GM23248 (cell line): ENCODE results near the gene AGAP1. TPM values are rescaled to one million over a fixed set of nuclear protein-coding genes. Genes with fewer than 3 reads are reported as not detected.

Source experiments
- DNase-seq: peaks from one replicate; pipeline ENCODE4 v3.0.0-alpha.2; 2015
- H2AFZ ChIP-seq: fragments of 200-600 bp; sonication (generic); 2 replicates; pipeline ENCODE4 v1.6.1; 2016; ENCODE audit warnings: antibody characterized with exemption
- H3F3A ChIP-seq: fragments of 200-600 bp; sonication (generic); 2 replicates; pipeline ENCODE4 v1.6.1; 2016; ENCODE audit warnings: mild to moderate bottlenecking, antibody characterized with exemption, mixed run types; ENCODE audit not compliant: insufficient read depth
- H3K27ac ChIP-seq: fragments of 200-600 bp; sonication (generic); 2 replicates; pipeline ENCODE4 v1.5.1; 2016; ENCODE audit warnings: mild to moderate bottlenecking
- H3K27me3 ChIP-seq: fragments of 200-600 bp; sonication (generic); replicated peaks from 2 replicates; pipeline ENCODE4 v1.6.1; 2016; ENCODE audit warnings: mild to moderate bottlenecking; ENCODE audit not compliant: insufficient read depth
- H3K36me3 ChIP-seq: fragments of 200-600 bp; sonication (generic); 2 replicates; pipeline ENCODE4 v1.6.1; 2016; ENCODE audit warnings: low read depth, mild to moderate bottlenecking
- H3K4me1 ChIP-seq: fragments of 200-600 bp; sonication (generic); 2 replicates; pipeline ENCODE4 v1.6.1; 2016; ENCODE audit warnings: mild to moderate bottlenecking; ENCODE audit not compliant: insufficient read depth
- H3K4me2 ChIP-seq: fragments of 200-600 bp; sonication (generic); one replicate; pipeline ENCODE4 v1.6.1; 2016; ENCODE audit warnings: mild to moderate bottlenecking; ENCODE audit not compliant: unreplicated experiment
- H3K4me3 ChIP-seq: fragments of 200-600 bp; sonication (generic); 2 replicates; pipeline ENCODE4 v1.5.1; 2016; ENCODE audit warnings: mild to moderate bottlenecking
- H3K79me2 ChIP-seq: fragments of 200-600 bp; sonication (generic); 2 replicates; pipeline ENCODE4 v1.6.1; 2016; ENCODE audit warnings: mild to moderate bottlenecking; ENCODE audit not compliant: insufficient read depth
- H3K9ac ChIP-seq: fragments of 200-600 bp; sonication (generic); 2 replicates; pipeline ENCODE4 v1.6.1; 2016; ENCODE audit warnings: mild to moderate bottlenecking
- H3K9me2 ChIP-seq: fragments of 200-600 bp; sonication (generic); 2 replicates; pipeline ENCODE4 v1.6.1; 2016; ENCODE audit warnings: mixed run types, mild to moderate bottlenecking, moderate library complexity; ENCODE audit not compliant: insufficient read depth
- H3K9me3 ChIP-seq: fragments of 200-600 bp; sonication (generic); one replicate; pipeline ENCODE4 v1.6.1; 2017; ENCODE audit warnings: low read depth
- H4K20me1 ChIP-seq: fragments of 200-600 bp; sonication (generic); 2 replicates; pipeline ENCODE4 v1.6.0; 2016; ENCODE audit not compliant: insufficient read depth
- EZH2 ChIP-seq: fragments of 200-600 bp; sonication (generic); IDR thresholded peaks from 2 replicates; pipeline ENCODE4 v1.6.1; 2018; ENCODE audit warnings: antibody characterized with exemption, mild to moderate bottlenecking; ENCODE audit not compliant: insufficient read depth, poor library complexity, severe bottlenecking
- EZH2phosphoT487 ChIP-seq: fragments of 200-600 bp; sonication (generic); IDR thresholded peaks from 2 replicates; pipeline ENCODE4 v1.6.1; 2018; ENCODE audit warnings: antibody characterized with exemption, moderate library complexity, mild to moderate bottlenecking, low read depth; ENCODE audit not compliant: insufficient read depth
- WGBS, 2 experiments: methylation state at CpG; one replicate each; pipeline ENCODE4 v1.1.6; 2015 to 2017; ENCODE audit warnings: low lambda C conversion rate in 2 of 2, low coverage in 1 of 2; ENCODE audit errors: missing lambda C conversion rate in 2 of 2; 5-methylcytosine and 5-hydroxymethylcytosine counted together
- in situ Hi-C: fragments of 300-500 bp; cut with MboI; formaldehyde crosslinking; loops from 2 replicates; pipeline ENCODE4 v1.15.0; 2020
- polyA plus RNA-seq: library from polyadenylated mRNA; unstranded; fragments of >200 nt; fragmentation: Nextera tagmentation; extraction: Ambion mirVana; gene quantifications from 2 replicates; pipeline ENCODE4 v1.2.1, GENCODE V29; 2016
- total RNA-seq: library from RNA; depleted of rRNA; stranded (reverse); fragments of >200 nt; shearing (Covaris generic); gene quantifications from 2 replicates; pipeline ENCODE4 v1.2.3, GENCODE V29; 2014

Gene AGAP1
- total and polyA plus RNA-seq, 2 experiments from 2014 or later: 2.2 to 9.9 TPM

GRCh38 chr2:235514627-235515363, 21.0 kb downstream of the AGAP1 start:
- Histone ChIP-seq H3K27ac (no peak overlapping the region), H3K79me2 (peaks cover 96% of the 10 kb centered on the region), H3K4me3 (no peak overlapping the region), H3K9me3 (no peaks in the 10 kb centered on the region), H3K4me2 (no peak overlapping the region), H3K9ac (no peak overlapping the region), H3K36me3 (no peaks in the 10 kb centered on the region), H3F3A (no peaks in the 10 kb centered on the region; the same call in 1 of the 2 replicates), H3K4me1 (peaks cover 4% of the 10 kb centered on the region), H2AFZ (no peak overlapping the region), H3K9me2 (no peaks in the 10 kb centered on the region), H3K27me3 (no peaks in the 10 kb centered on the region), H4K20me1 (peaks cover 3% of the 10 kb centered on the region; the same call in 1 of the 2 replicates)
- TF ChIP-seq EZH2phosphoT487: no peak
- no peak for TF ChIP-seq EZH2
- in situ Hi-C loops: no loop called here
- no peak for DNase-seq
- 93% methylated on average over 10 of the region's 10 CpGs for WGBS, 2 experiments

GRCh38 chr2:235515364-235515742, 21.5 kb downstream of the AGAP1 start:
- Histone ChIP-seq H3K27me3 (no peaks in the 10 kb centered on the region), H3K9me3 (no peaks in the 10 kb centered on the region), H3K4me2 (no peak overlapping the region), H3K4me3 (no peak overlapping the region), H3F3A (no peaks in the 10 kb centered on the region; the same call in 1 of the 2 replicates), H3K4me1 (peaks cover 4% of the 10 kb centered on the region), H4K20me1 (peaks cover 3% of the 10 kb centered on the region; the same call in 1 of the 2 replicates), H3K9ac (no peak overlapping the region), H3K9me2 (no peaks in the 10 kb centered on the region), H2AFZ (no peak overlapping the region), H3K36me3 (no peaks in the 10 kb centered on the region), H3K27ac (no peak overlapping the region), H3K79me2 (peaks cover 96% of the 10 kb centered on the region)
- WGBS, 2 experiments: 99% methylated on average over 7 of the region's 7 CpGs
- DNase-seq: no peak
- TF ChIP-seq EZH2phosphoT487: no peak
- TF ChIP-seq EZH2: no peak
- in situ Hi-C loops: no loop called here

- H3K4me1 ChIP-seq: peaks cover 4% of the 10 kb centered on the region
These were observed 22.0 kb downstream of the AGAP1 start for GRCh38 chr2:235515821-235516220.

GRCh38 chr2:235516257-235516656, 22.4 kb downstream of the AGAP1 start:
- TF ChIP-seq EZH2phosphoT487 (no peak), EZH2 (no peak)
- Histone ChIP-seq H3K4me2 (no peak overlapping the region), H2AFZ (no peak overlapping the region), H3F3A (no peaks in the 10 kb centered on the region; the same call in 1 of the 2 replicates), H3K27ac (no peak overlapping the region), H3K79me2 (peaks cover 98% of the 10 kb centered on the region), H3K9me2 (no peaks in the 10 kb centered on the region), H3K36me3 (no peaks in the 10 kb centered on the region), H3K9ac (no peak overlapping the region), H3K4me1 (peaks cover 4% of the 10 kb centered on the region), H4K20me1 (peaks cover 3% of the 10 kb centered on the region; the same call in 1 of the 2 replicates), H3K4me3 (no peak overlapping the region), H3K27me3 (no peaks in the 10 kb centered on the region), H3K9me3 (no peaks in the 10 kb centered on the region)
- WGBS, 2 experiments: 96 to 99% methylated on average over 6 of the region's 6 CpGs
- in situ Hi-C loops: no loop called here
- no peak for DNase-seq

More at GRCh38 chr2:235515821-235516220, 22.0 kb downstream of the AGAP1 start:
- H2AFZ ChIP-seq: no peak overlapping the region
- H3K79me2 ChIP-seq: peaks cover 97% of the 10 kb centered on the region
- no peaks in the 10 kb centered on the region; the same call in 1 of the 2 replicates for H3F3A ChIP-seq
- no peak overlapping the region for H3K4me2 ChIP-seq
- H3K9ac ChIP-seq: no peak overlapping the region
- no peaks in the 10 kb centered on the region for H3K9me3 ChIP-seq
- H3K9me2 ChIP-seq: no peaks in the 10 kb centered on the region
- TF ChIP-seq EZH2 (no peak), EZH2phosphoT487 (no peak)
- peaks cover 3% of the 10 kb centered on the region; the same call in 1 of the 2 replicates for H4K20me1 ChIP-seq
- WGBS, 2 experiments: 91 to 94% methylated on average over 11 of the region's 11 CpGs
- no peak overlapping the region for H3K27ac ChIP-seq
- no peak overlapping the region for H3K4me3 ChIP-seq
- no peaks in the 10 kb centered on the region for H3K27me3 ChIP-seq
- no peaks in the 10 kb centered on the region for H3K36me3 ChIP-seq
- in situ Hi-C loops: no loop called here
- no peak for DNase-seq
